GM19025 (cell line): ENCODE measurements around the gene TRIM2.
"Not testable (repeated sequence)": the region's sequence is repeated elsewhere in the genome, so short reads cannot be mapped to it uniquely, and the experiment has no call there.

ENCODE experiments used
- ATAC-seq: cut with Tn5 transposase; IDR thresholded peaks from one replicate; pipeline ENCODE4 v1.9.1; 2021; ENCODE audit warnings: mild to moderate bottlenecking, low read depth, moderate library complexity; ENCODE audit not compliant: unreplicated experiment

Gene TRIM2

DNA sequence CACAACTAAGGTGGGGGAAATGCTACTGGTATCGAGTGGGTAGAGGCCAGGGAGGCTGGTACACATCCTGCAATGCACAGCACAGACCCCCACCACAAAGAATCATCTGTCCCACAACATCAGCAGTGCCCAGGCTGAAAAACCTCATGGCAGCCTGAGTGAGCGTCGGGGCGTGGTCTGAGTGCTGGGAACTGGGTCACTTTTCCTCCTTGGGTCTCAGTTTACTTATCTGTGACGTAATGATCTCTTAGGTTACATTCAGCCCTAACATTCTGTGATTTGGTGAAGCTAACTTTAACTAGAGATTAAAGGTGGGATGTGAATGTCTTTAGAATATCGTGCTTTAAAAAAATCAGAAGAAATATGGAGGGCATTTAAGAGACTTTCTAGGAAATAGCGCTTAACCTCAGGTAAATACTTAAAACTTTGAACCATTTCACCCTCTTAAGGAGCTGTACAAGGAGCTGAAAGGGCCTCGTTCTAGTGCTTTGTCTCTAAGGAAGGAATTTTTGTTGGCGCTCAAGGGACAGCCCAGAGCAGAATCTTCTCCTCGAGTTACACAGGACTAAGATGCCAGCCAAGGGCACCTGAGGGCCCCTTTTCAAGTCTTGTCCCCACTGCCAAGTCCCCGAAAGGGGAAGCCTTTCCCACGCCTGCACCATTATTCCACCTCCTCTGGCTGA is 18.1 kb upstream of the TRIM2 start:
- ATAC-seq, result no peak

DNA sequence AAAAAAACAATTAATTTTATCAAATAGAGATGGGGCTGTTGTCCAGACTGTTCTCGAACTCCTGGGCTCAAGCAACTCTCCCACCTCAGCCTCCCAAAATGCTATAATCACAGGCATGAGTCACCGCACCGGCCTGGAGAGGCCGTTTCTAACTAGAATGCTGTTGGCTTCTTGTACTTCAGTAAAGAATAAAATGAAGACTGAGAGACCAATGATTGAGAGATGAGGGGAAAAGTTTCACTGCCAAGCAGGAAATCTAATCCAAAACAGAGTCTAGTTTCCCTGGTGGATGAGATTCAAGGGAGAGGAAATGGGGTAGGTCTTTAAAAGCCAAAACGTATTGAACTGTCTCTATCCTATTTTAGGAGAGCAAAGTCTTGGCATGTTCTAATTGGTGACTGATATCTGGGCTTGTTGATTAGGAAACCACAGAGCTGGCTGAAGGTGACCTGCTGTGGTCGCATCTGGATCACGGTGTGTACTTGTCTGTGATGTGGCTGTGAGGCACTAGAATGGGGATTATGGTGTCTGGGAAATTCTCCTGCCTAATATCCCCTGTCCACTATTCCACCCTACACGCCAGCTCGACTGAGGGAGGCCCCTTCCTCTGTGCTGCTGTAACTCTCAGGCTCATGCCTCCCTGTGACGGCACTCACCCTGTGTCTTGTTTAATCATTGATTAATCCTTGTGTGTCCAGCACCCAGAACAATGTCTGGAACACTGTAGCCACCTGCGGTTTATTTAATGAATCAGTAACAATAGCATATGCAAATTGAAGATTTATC is 15.0 kb upstream of the TRIM2 start:
- ATAC-seq, result no peak

- ATAC-seq, result no peak
Observed at GRCh38 chr4:153191795-153192363, 12.4 kb upstream of the TRIM2 start.

GRCh38 chr4:153197301-153197700 is 6.9 kb upstream of the TRIM2 start:
- no peak for ATAC-seq

GRCh38 chr4:153198719-153199118 is 5.5 kb upstream of the TRIM2 start:
- no peak for ATAC-seq

DNA sequence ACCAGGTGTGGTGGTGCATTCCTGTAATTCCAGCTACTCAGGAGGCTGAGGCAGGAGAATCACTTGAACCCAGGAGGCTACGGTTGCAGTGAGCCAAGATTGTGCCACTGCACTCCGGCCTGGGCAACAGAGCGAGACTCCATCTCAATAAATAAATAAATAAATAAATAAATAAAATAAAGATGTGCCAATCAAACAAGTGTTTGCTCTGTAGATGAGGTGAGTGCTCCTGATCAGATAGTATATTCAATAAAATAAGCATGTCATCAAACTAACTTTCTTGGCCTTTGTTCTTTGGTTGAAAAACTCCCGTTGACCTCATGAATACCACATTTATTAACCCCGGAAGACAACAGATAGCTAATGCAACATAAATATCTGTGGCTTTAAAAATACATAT is 497 bp upstream of the TRIM2 start:
- not testable (repeated sequence) for ATAC-seq

- no peak for ATAC-seq
Observed at GRCh38 chr4:153204728-153205648, 745 bp downstream of the TRIM2 start.

DNA sequence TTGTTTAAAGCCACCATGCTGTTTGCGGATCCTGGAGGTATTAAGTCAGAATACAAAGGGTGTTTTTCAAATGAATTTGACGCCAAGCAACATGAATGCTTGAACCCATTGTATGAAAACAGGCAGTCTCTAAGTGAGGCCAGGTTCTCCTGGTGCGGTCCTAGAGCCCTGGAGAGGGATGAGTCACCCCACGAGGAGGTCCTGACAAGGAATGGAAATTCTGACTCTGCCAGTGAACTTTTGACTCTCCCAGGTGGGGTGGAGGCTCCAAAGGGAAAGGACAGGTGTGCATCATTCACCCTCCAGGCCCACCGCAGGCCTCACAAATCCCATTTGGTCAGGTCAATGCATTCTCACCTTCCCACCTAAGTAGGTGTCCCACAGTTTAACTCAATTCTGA is 1.5 kb downstream of the TRIM2 start:
- ATAC-seq, result no peak

- no peak for ATAC-seq
Observed at GRCh38 chr4:153206534-153206933, 2.3 kb downstream of the TRIM2 start.

GRCh38 chr4:153207027-153207426 is 2.8 kb downstream of the TRIM2 start:
- ATAC-seq, result no peak

- no peak for ATAC-seq
Observed at GRCh38 chr4:153207567-153207966, 3.3 kb downstream of the TRIM2 start.

DNA sequence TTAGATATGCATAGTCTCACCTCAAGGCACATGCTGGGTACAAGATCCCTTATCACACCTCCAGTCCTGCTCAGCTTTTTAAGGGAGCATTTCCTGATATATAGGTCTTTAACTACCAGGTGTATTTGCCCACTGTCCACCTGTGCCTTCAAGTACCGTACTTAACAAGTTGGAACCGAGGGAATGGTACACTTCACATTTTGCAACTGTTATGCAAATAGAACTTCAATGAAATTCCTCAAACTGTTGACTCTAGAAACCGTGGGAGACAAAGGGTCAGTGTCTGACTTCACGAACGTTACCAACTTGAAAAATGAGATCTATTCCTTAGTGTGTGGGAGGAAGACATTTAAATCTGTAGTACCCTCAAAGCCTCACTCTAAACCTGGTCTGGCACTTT is 5.2 kb downstream of the TRIM2 start:
- no peak for ATAC-seq

GRCh38 chr4:153210727-153211126 is 6.5 kb downstream of the TRIM2 start:
- ATAC-seq, result no peak

DNA sequence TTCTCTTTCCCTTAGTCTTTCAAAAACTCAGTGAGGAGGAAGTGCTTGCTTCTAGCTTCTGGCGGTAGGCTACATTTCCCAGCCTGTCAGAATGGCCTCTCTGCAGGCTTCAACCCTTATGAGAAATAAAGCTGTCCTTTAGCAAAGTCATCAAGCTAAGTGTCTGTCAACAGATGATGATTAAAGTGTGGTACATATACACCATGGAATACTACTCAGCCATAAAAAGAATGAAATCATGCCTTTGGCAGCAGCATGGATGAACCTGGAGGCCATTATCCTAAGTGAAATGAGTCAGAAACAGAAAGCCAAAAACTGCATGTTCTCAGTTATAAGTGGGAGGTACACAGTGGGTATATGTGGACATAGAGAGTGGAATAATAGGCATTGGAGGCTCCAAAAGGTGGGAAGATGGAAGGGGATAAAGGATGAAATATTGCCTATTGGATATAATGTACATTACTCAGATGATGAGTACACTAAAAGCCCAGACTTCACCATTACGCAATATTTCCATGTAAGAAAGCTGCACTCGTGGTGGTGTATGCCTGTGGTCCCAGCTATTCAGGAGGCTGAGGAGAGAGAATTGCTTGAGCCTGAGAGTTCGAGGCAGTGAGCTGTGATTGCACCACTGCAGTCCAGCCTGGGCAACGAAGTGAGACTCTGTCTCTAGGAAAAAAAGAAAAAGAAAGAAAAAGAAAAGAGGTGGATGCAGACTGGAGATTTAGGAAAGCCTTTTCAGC is 7.9 kb downstream of the TRIM2 start:
- ATAC-seq, result no peak

GRCh38 chr4:153212736-153213135 is 8.5 kb downstream of the TRIM2 start:
- no peak for ATAC-seq

- no peak for ATAC-seq
Observed at GRCh38 chr4:153215921-153216320, 11.7 kb downstream of the TRIM2 start.

- ATAC-seq, result no peak
Observed at GRCh38 chr4:153216546-153216945, 12.3 kb downstream of the TRIM2 start.

DNA sequence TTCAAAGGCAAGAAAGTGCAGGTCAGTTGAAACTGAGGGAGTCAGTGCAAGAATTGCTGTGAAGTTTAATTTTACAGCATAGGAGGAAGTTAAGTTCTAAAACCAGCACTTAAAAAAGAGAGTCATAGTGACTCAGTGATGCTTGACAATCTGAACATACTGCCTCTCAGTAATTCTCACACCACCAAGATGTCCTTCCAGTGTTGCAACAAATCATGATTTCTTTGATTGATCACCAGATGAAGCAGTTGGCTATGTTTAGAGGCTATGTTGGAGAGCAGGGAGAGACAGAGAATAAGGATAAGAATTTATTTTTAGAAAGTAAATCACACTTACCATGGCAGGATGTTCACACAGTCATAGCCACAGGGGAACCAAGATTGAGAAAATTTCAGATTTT is 13.2 kb downstream of the TRIM2 start:
- no peak for ATAC-seq

GRCh38 chr4:153218961-153219360 is 14.7 kb downstream of the TRIM2 start:
- ATAC-seq, result no peak
